Measurements from ENCODE around the gene KLHDC10. TPM values are rescaled to one million over a fixed set of nuclear protein-coding genes. Genes with fewer than 3 reads are reported as not detected.

KLHDC10 gene
- total and polyA plus RNA-seq, 2 of the 13 experiments (the other 11 are each of a cell fraction or from before 2014, with no cell fraction given), result 11.9 to 21.6 TPM

DNA sequence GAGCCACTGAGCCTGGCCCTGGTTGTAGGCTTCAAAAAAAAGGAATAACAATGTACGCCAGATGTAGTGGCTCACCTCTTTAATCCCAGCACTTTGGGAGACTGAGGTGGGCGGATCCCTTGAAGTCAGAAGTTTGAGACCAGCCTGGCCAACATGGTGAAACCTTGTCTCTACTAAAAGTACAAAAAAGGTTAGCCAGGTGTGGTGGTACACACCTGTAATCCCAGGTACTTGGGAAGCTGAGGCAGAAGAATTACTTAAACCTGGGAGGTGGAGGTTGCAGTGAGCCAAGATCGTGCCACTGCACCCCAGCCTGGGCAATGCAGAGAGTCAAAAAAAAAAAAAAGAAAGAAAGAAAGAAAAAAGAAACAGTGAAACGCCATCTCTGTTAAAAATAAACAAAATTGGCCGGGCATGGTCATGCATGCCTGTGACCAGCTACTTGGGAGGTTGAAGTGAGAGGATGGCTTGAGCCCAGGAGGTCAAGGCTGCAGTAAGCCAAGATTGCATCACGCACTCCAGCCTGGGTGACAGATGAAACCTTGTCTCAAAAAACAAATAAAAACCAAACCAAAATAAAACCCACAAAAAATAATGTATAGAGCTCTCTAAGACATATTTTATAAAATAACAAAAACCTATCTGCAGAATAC lies 4.7 kb upstream of the KLHDC10 start (continued):
- TF ChIP-seq, protein P1, sequence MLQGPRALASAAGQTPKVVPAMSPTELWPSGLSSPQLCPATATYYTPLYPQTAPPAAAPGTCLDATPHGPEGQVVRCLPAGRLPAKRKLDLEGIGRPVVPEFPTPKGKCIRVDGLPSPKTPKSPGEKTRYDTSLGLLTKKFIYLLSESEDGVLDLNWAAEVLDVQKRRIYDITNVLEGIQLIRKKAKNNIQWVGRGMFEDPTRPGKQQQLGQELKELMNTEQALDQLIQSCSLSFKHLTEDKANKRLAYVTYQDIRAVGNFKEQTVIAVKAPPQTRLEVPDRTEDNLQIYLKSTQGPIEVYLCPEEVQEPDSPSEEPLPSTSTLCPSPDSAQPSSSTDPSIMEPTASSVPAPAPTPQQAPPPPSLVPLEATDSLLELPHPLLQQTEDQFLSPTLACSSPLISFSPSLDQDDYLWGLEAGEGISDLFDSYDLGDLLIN (CRISPR knock-in tag; IDR thresholded peaks at IDR 0.05; ENCODE audit: borderline replicate concordance), result no peak
- TF ChIP-seq SRY (CRISPR knock-in tag; IDR thresholded peaks at IDR 0.05), result no peak
- no peak for TF ChIP-seq RBFOX2 (IDR thresholded peaks at IDR 0.05; ENCODE audit: low read depth, low read length)
- TF ChIP-seq, protein P2, sequence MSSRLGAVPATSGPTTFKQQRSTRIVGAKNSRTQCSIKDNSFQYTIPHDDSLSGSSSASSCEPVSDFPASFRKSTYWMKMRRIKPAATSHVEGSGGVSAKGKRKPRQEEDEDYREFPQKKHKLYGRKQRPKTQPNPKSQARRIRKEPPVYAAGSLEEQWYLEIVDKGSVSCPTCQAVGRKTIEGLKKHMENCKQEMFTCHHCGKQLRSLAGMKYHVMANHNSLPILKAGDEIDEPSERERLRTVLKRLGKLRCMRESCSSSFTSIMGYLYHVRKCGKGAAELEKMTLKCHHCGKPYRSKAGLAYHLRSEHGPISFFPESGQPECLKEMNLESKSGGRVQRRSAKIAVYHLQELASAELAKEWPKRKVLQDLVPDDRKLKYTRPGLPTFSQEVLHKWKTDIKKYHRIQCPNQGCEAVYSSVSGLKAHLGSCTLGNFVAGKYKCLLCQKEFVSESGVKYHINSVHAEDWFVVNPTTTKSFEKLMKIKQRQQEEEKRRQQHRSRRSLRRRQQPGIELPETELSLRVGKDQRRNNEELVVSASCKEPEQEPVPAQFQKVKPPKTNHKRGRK (CRISPR knock-in tag; IDR thresholded peaks at IDR 0.05), result no peak
- no peak for TF ChIP-seq ZSCAN31 (CRISPR knock-in tag; IDR thresholded peaks at IDR 0.05; ENCODE audit: low read depth)
- peak; percentile 71; the same call in 1 of the 2 replicates for TF ChIP-seq FOXA3 (CRISPR knock-in tag; IDR thresholded peaks at IDR 0.05)
- TF ChIP-seq, protein P3, sequence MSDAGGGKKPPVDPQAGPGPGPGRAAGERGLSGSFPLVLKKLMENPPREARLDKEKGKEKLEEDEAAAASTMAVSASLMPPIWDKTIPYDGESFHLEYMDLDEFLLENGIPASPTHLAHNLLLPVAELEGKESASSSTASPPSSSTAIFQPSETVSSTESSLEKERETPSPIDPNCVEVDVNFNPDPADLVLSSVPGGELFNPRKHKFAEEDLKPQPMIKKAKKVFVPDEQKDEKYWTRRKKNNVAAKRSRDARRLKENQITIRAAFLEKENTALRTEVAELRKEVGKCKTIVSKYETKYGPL (CRISPR knock-in tag; IDR thresholded peaks at IDR 0.05), result no peak
- TF ChIP-seq ZNF644 (CRISPR knock-in tag; IDR thresholded peaks at IDR 0.05; ENCODE audit: low read depth), result peak; percentile 79
- TF ChIP-seq ZNF557 (CRISPR knock-in tag; IDR thresholded peaks at IDR 0.05), result no peak
- no peak for TF ChIP-seq CCDC6 (CRISPR knock-in tag; IDR thresholded peaks at IDR 0.05)
- TF ChIP-seq HIVEP1 (CRISPR knock-in tag; IDR thresholded peaks at IDR 0.05), result no peak
- TF ChIP-seq FOXA1 (IDR thresholded peaks at IDR 0.05), result no peak
- TF ChIP-seq FOXA1 (CRISPR knock-in tag; IDR thresholded peaks at IDR 0.05), result no peak
- no peak for TF ChIP-seq SOX6 (IDR thresholded peaks at IDR 0.05)
- TF ChIP-seq SOX6 (CRISPR knock-in tag; IDR thresholded peaks at IDR 0.05), result peak; percentile 77
- TF ChIP-seq, protein P4, sequence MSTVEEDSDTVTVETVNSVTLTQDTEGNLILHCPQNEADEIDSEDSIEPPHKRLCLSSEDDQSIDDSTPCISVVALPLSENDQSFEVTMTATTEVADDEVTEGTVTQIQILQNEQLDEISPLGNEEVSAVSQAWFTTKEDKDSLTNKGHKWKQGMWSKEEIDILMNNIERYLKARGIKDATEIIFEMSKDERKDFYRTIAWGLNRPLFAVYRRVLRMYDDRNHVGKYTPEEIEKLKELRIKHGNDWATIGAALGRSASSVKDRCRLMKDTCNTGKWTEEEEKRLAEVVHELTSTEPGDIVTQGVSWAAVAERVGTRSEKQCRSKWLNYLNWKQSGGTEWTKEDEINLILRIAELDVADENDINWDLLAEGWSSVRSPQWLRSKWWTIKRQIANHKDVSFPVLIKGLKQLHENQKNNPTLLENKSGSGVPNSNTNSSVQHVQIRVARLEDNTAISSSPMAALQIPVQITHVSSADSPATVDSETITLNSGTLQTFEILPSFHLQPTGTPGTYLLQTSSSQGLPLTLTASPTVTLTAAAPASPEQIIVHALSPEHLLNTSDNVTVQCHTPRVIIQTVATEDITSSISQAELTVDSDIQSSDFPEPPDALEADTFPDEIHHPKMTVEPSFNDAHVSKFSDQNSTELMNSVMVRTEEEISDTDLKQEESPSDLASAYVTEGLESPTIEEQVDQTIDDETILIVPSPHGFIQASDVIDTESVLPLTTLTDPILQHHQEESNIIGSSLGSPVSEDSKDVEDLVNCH (CRISPR knock-in tag; IDR thresholded peaks at IDR 0.05), result no peak
- no peak for TF ChIP-seq NONO (IDR thresholded peaks at IDR 0.05)
- TF ChIP-seq NONO (CRISPR knock-in tag; conservative IDR thresholded peaks at IDR 0.05), result peak; percentile 32; the same call in 1 of the 2 replicates
- no peak for TF ChIP-seq SMAD3 (CRISPR knock-in tag; IDR thresholded peaks at IDR 0.05)
- TF ChIP-seq GFI1 (CRISPR knock-in tag; IDR thresholded peaks at IDR 0.05; ENCODE audit: borderline replicate concordance), result no peak
- no peak for TF ChIP-seq ZNF772 (CRISPR knock-in tag; IDR thresholded peaks at IDR 0.05)
- peak; percentile 85 for TF ChIP-seq NR2C2 (CRISPR knock-in tag; IDR thresholded peaks at IDR 0.05; ENCODE audit: borderline replicate concordance)
- TF ChIP-seq, protein P5, sequence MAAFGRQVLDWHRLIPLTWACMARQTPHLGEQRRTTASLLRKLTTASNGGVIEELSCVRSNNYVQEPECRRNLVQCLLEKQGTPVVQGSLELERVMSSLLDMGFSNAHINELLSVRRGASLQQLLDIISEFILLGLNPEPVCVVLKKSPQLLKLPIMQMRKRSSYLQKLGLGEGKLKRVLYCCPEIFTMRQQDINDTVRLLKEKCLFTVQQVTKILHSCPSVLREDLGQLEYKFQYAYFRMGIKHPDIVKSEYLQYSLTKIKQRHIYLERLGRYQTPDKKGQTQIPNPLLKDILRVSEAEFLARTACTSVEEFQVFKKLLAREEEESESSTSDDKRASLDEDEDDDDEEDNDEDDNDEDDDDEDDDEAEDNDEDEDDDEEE (CRISPR knock-in tag; IDR thresholded peaks at IDR 0.05), result 0 out of 2 replicates have a peak, but pooled peaks have one; percentile 36
- TF ChIP-seq RBAK (CRISPR knock-in tag; IDR thresholded peaks at IDR 0.05), result no peak
- TF ChIP-seq ZNF143 (CRISPR knock-in tag; IDR thresholded peaks at IDR 0.05), result no peak
- TF ChIP-seq PCBP1 (IDR thresholded peaks at IDR 0.05; ENCODE audit: borderline replicate concordance, low read depth, low read length), result no peak
